HG03342 (cell line): Measurements from ENCODE around the gene MAK.
"Not testable (repeated sequence)": the region's sequence is repeated elsewhere in the genome, so short reads cannot be mapped to it uniquely, and the experiment has no call there.

ENCODE experiments used
- ATAC-seq: cut with Tn5 transposase; IDR thresholded peaks from one replicate; pipeline ENCODE4 v1.9.1; 2021; ENCODE audit warnings: mild to moderate bottlenecking, moderate library complexity; ENCODE audit not compliant: unreplicated experiment

The MAK gene

GRCh38 chr6:10837995-10838793, at the start of gene MAK:
Gene MAK (minus strand): TSS chr6:10838539. CDS start chr6:10830648, 7,891 bp downstream.
- peak; percentile 87 for ATAC-seq

- ATAC-seq: peak; percentile 38
Observed at GRCh38 chr6:10886691-10887502, 48.6 kb upstream of the MAK start, which contains the start of gene SYCP2L. Gene SYCP2L (plus strand): TSS chr6:10887052. CDS start chr6:10887127, 75 bp downstream.

- not testable (repeated sequence) for ATAC-seq
Observed at GRCh38 chr6:10886365-10886690, 48.0 kb upstream of the MAK start.

- no peak for ATAC-seq
Observed at GRCh38 chr6:10884245-10884972, 46.1 kb upstream of the MAK start.

GRCh38 chr6:10883312-10884244, 45.2 kb upstream of the MAK start:
- ATAC-seq: no peak

GRCh38 chr6:10882657-10883171, 44.4 kb upstream of the MAK start:
- no peak for ATAC-seq

GRCh38 chr6:10882253-10882630, 43.9 kb upstream of the MAK start:
- not testable (repeated sequence) for ATAC-seq

GRCh38 chr6:10880366-10880765, 42.0 kb upstream of the MAK start:
- no peak for ATAC-seq

- ATAC-seq: no peak
Observed at GRCh38 chr6:10877871-10878270, 39.5 kb upstream of the MAK start.

- no peak for ATAC-seq
Observed at GRCh38 chr6:10877012-10877411, 38.7 kb upstream of the MAK start.

- no peak for ATAC-seq
Observed at GRCh38 chr6:10875026-10875425, 36.7 kb upstream of the MAK start.

- ATAC-seq: no peak
Observed at GRCh38 chr6:10874207-10874606, 35.9 kb upstream of the MAK start.

- no peak for ATAC-seq
Observed at GRCh38 chr6:10873374-10873773, 35.0 kb upstream of the MAK start.

- ATAC-seq: no peak
Observed at GRCh38 chr6:10867952-10868351, 29.6 kb upstream of the MAK start.

GRCh38 chr6:10866709-10867108, 28.4 kb upstream of the MAK start:
- not testable (repeated sequence) for ATAC-seq

- ATAC-seq: not testable (repeated sequence)
Observed at GRCh38 chr6:10863031-10863430, 24.7 kb upstream of the MAK start.

GRCh38 chr6:10862361-10862760, 24.0 kb upstream of the MAK start:
- no peak for ATAC-seq

- no peak for ATAC-seq
Observed at GRCh38 chr6:10861086-10861485, 22.7 kb upstream of the MAK start.

- no peak for ATAC-seq
Observed at GRCh38 chr6:10857259-10857658, 18.9 kb upstream of the MAK start.
